ENCODE data around the gene UBE2L3. TPM values are rescaled to one million over a fixed set of nuclear protein-coding genes. Genes with fewer than 3 reads are reported as not detected.
"Not testable (repeated sequence)": the region's sequence is repeated elsewhere in the genome, so short reads cannot be mapped to it uniquely, and the experiment has no call there.

The UBE2L3 gene
- total RNA-seq, 2 donors from 2014 or later, result 40.1 to 42.3 TPM

GRCh38 chr22:21635771-21636510 is 68.4 kb downstream of the UBE2L3 start:
- DNase-seq, result no peak
- ATAC-seq, result no peak
- intact Hi-C loops (cut with DNase I), result no loop called here

- intact Hi-C loops (cut with DNase I), result no loop called here
- ATAC-seq (no peak), DNase-seq (no peak)
Observed at GRCh38 chr22:21636629-21637218, 69.2 kb downstream of the UBE2L3 start.

GRCh38 chr22:21637450-21637849 is 69.9 kb downstream of the UBE2L3 start:
- DNase-seq; intact Hi-C loops (cut with DNase I); ATAC-seq: not testable (repeated sequence)

GRCh38 chr22:21639359-21639758 is 71.8 kb downstream of the UBE2L3 start:
- no peak for DNase-seq
- ATAC-seq, result no peak
- intact Hi-C loops (cut with DNase I), result no loop called here

- no peak for DNase-seq
- intact Hi-C loops (cut with DNase I), result no loop called here
- ATAC-seq, result no peak
Observed at GRCh38 chr22:21640810-21641209, 73.3 kb downstream of the UBE2L3 start.

GRCh38 chr22:21641417-21641788 is 73.9 kb downstream of the UBE2L3 start:
- ATAC-seq (peak; percentile 34 to 53), DNase-seq (peak; percentile 56)
- intact Hi-C loops (cut with DNase I), result no loop called here

GRCh38 chr22:21641789-21642583 is 74.5 kb downstream of the UBE2L3 start, which contains the start of gene SDF2L1:
Gene SDF2L1 (plus strand): TSS chr22:21642302. CDS start chr22:21642337, 35 bp downstream.
- peak; percentile 98 for DNase-seq
- peak; percentile 100 for ATAC-seq
- intact Hi-C loops (cut with DNase I), result no loop called here

GRCh38 chr22:21642584-21643448 is 75.3 kb downstream of the UBE2L3 start:
- peak in 1 of 2 donors; percentile 12 for ATAC-seq
- intact Hi-C loops (cut with DNase I), result no loop called here
- peak; percentile 47 for DNase-seq

GRCh38 chr22:21643533-21644357 is 76.2 kb downstream of the UBE2L3 start:
- DNase-seq (no peak), ATAC-seq (no peak)
- intact Hi-C loops (cut with DNase I), result no loop called here

- ATAC-seq; DNase-seq; intact Hi-C loops (cut with DNase I): not testable (repeated sequence)
Observed at GRCh38 chr22:21645513-21645912, 78.0 kb downstream of the UBE2L3 start.

GRCh38 chr22:21646608-21647590 is 79.4 kb downstream of the UBE2L3 start:
- ATAC-seq (peak in 1 of 2 donors; percentile 16), DNase-seq (peak; percentile 76)
- intact Hi-C loops (cut with DNase I), result no loop called here

GRCh38 chr22:21650280-21650679 is 82.8 kb downstream of the UBE2L3 start:
- intact Hi-C loops (cut with DNase I), result no loop called here
- no peak for ATAC-seq

GRCh38 chr22:21650823-21651520 is 83.5 kb downstream of the UBE2L3 start:
- DNase-seq (no peak), ATAC-seq (no peak)
- intact Hi-C loops (cut with DNase I), result no loop called here

More at GRCh38 chr22:21650280-21650679, 82.8 kb downstream of the UBE2L3 start:
- no peak for DNase-seq

GRCh38 chr22:21651521-21652009 is 84.1 kb downstream of the UBE2L3 start:
- peak; percentile 37 for DNase-seq
- intact Hi-C loops (cut with DNase I), result no loop called here
- peak; percentile 6 to 22 for ATAC-seq

- DNase-seq (peak; percentile 91), ATAC-seq (peak; percentile 95 to 97)
- intact Hi-C loops (cut with DNase I), result no loop called here
Observed at GRCh38 chr22:21652010-21652546, 84.6 kb downstream of the UBE2L3 start.
